GM23248 (cell line): ENCODE results near the gene S100G.

Experiments used
- EZH2 ChIP-seq: fragments of 200-600 bp; sonication (generic); IDR thresholded peaks from 2 replicates; pipeline ENCODE4 v1.6.1; 2018; ENCODE audit warnings: antibody characterized with exemption, mild to moderate bottlenecking; ENCODE audit not compliant: insufficient read depth, poor library complexity, severe bottlenecking
- EZH2phosphoT487 ChIP-seq: fragments of 200-600 bp; sonication (generic); IDR thresholded peaks from 2 replicates; pipeline ENCODE4 v1.6.1; 2018; ENCODE audit warnings: antibody characterized with exemption, moderate library complexity, mild to moderate bottlenecking, low read depth; ENCODE audit not compliant: insufficient read depth

DNA sequence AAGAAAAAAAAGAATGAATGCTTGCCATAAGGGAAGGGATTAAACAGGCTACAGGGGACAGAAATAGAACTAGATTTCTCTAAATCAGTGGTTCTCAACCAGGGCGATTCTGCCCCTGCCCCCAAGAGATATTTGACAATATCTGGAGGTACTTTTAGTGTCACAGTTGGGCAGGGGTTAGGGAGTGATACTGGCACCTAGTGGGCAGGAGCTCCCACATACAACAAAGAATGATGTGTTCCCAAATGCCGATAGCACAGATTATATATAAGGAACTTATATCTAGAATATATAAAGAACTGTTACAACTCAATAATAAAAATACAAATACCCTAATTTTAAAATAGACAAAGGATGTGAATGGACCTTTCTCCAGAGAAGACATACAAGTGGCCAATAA lies 14.7 kb downstream of the S100G start:
- TF ChIP-seq EZH2 = no peak
- no peak for TF ChIP-seq EZH2phosphoT487
